Progenitor cell of endocrine pancreas (in vitro differentiated cells): ENCODE measurements around the gene GAS7. TPM values are rescaled to one million over a fixed set of nuclear protein-coding genes. Genes with fewer than 3 reads are reported as not detected.

Experiments used
- DNase-seq: peaks from one replicate; pipeline ENCODE4 v3.0.0; 2021; ENCODE audit warnings: low spot score; ENCODE audit not compliant: unreplicated experiment
- H3K27ac Mint-ChIP-seq: 2 replicates; pipeline ENCODE4 v1.8.0; 2021; ENCODE audit warnings: mild to moderate bottlenecking, moderate library complexity, mixed read lengths
- H3K27me3 Mint-ChIP-seq: 2 replicates; pipeline ENCODE4 v1.8.0; 2021; ENCODE audit warnings: mixed read lengths
- H3K36me3 Mint-ChIP-seq: 2 replicates; pipeline ENCODE4 v1.8.0; 2022; ENCODE audit warnings: mixed read lengths; ENCODE audit not compliant: insufficient read depth
- H3K4me1 Mint-ChIP-seq: 2 replicates; pipeline ENCODE4 v1.8.0; 2021; ENCODE audit warnings: low read depth, mixed read lengths
- H3K4me3 Mint-ChIP-seq: 2 replicates; pipeline ENCODE4 v1.8.0; 2021; ENCODE audit warnings: low read depth, mild to moderate bottlenecking, moderate library complexity, mixed read lengths
- H3K9me3 Mint-ChIP-seq: 2 replicates; pipeline ENCODE4 v1.8.0; 2021; ENCODE audit warnings: low read depth, mixed read lengths
- CTCF ChIP-seq: fragments of 200-600 bp; sonication (generic); IDR thresholded peaks from one replicate; pipeline ENCODE4 v1.5.0; 2021; ENCODE audit warnings: antibody characterized with exemption, mild to moderate bottlenecking; ENCODE audit not compliant: unreplicated experiment
- total RNA-seq: library from RNA; stranded (reverse); gene quantifications from 2 replicates; pipeline ENCODE4 v1.2.1, GENCODE V29; 2021

Gene GAS7
- total RNA-seq, 1 donor from 2014 or later = 3.4 TPM

- H3K27ac Mint-ChIP-seq = no peak overlapping the region
- H3K4me1 Mint-ChIP-seq = peaks cover 2% of the 10 kb centered on the region
- no peak overlapping the region for H3K4me3 Mint-ChIP-seq
These were observed 296.3 kb downstream of the GAS7 start for GRCh38 chr17:9902120-9902519.

GRCh38 chr17:9900784-9901183 is 297.6 kb downstream of the GAS7 start:
- Mint-ChIP-seq H3K4me1 (no peaks in the 10 kb centered on the region), H3K27ac (no peak overlapping the region), H3K36me3 (no peaks in the 10 kb centered on the region), H3K9me3 (no peaks in the 10 kb centered on the region), H3K27me3 (peaks cover 30% of the 10 kb centered on the region), H3K4me3 (no peak overlapping the region)
- DNase-seq = no peak
- no peak for TF ChIP-seq CTCF

More at GRCh38 chr17:9902120-9902519, 296.3 kb downstream of the GAS7 start:
- DNase-seq = no peak
- TF ChIP-seq CTCF = no peak
- peaks cover 18% of the 10 kb centered on the region for H3K27me3 Mint-ChIP-seq
- no peaks in the 10 kb centered on the region for H3K9me3 Mint-ChIP-seq
- no peaks in the 10 kb centered on the region for H3K36me3 Mint-ChIP-seq

- H3K9me3 Mint-ChIP-seq = no peaks in the 10 kb centered on the region
- DNase-seq = no peak
- peaks cover 31% of the 10 kb centered on the region for H3K27me3 Mint-ChIP-seq
- H3K4me1 Mint-ChIP-seq = no peaks in the 10 kb centered on the region
- H3K4me3 Mint-ChIP-seq = no peak overlapping the region
- TF ChIP-seq CTCF = no peak
- H3K27ac Mint-ChIP-seq = no peak overlapping the region
- no peaks in the 10 kb centered on the region for H3K36me3 Mint-ChIP-seq
These were observed 298.3 kb downstream of the GAS7 start for GRCh38 chr17:9900044-9900594.

GRCh38 chr17:9899280-9900043 is 298.9 kb downstream of the GAS7 start:
- no peak overlapping the region for H3K4me3 Mint-ChIP-seq

GRCh38 chr17:9898812-9899211 is 299.6 kb downstream of the GAS7 start:
- no peak for TF ChIP-seq CTCF
- H3K27ac Mint-ChIP-seq = no peak overlapping the region
- H3K9me3 Mint-ChIP-seq = no peaks in the 10 kb centered on the region
- peaks cover 36% of the 10 kb centered on the region for H3K27me3 Mint-ChIP-seq
- DNase-seq = no peak
- no peaks in the 10 kb centered on the region for H3K4me1 Mint-ChIP-seq
- no peaks in the 10 kb centered on the region for H3K36me3 Mint-ChIP-seq
- H3K4me3 Mint-ChIP-seq = no peak overlapping the region

More at GRCh38 chr17:9899280-9900043, 298.9 kb downstream of the GAS7 start:
- H3K27me3 Mint-ChIP-seq = peaks cover 31% of the 10 kb centered on the region
- no peaks in the 10 kb centered on the region for H3K9me3 Mint-ChIP-seq
- no peaks in the 10 kb centered on the region for H3K36me3 Mint-ChIP-seq
- no peak for TF ChIP-seq CTCF
- no peak for DNase-seq
- H3K27ac Mint-ChIP-seq = no peak overlapping the region
- no peaks in the 10 kb centered on the region for H3K4me1 Mint-ChIP-seq
